ENCODE results near the gene MRPL53. TPM values are rescaled to one million over a fixed set of nuclear protein-coding genes. Genes with fewer than 3 reads are reported as not detected.

The MRPL53 gene
- total and polyA plus RNA-seq, 2 of the 13 experiments (the other 11 are each of a cell fraction or from before 2014, with no cell fraction given), result 34.3 to 51.9 TPM

- TF ChIP-seq NFYC (CRISPR knock-in tag; IDR thresholded peaks at IDR 0.05) (no peak), ZFP90 (CRISPR knock-in tag; IDR thresholded peaks at IDR 0.05; ENCODE audit: borderline replicate concordance) (no peak), BORCS8-MEF2B (CRISPR knock-in tag; IDR thresholded peaks at IDR 0.05) (peak; percentile 62; the same call in 1 of the 2 replicates), ZBTB34 (CRISPR knock-in tag; IDR thresholded peaks at IDR 0.05) (0 out of 2 replicates have a peak, but pooled peaks have one; percentile 6), ZBTB44 (CRISPR knock-in tag; IDR thresholded peaks at IDR 0.05) (no peak), KDM2A (CRISPR knock-in tag; IDR thresholded peaks at IDR 0.05; ENCODE audit: borderline replicate concordance, low read depth) (peak; percentile 60; the same call in 1 of the 2 replicates), MAX (IDR thresholded peaks at IDR 0.05) (no peak), ATF2 (CRISPR knock-in tag; IDR thresholded peaks at IDR 0.05) (no peak), PTBP1 (IDR thresholded peaks at IDR 0.05; ENCODE audit: low read depth, low read length, poor library complexity, severe bottlenecking) (no peak), SALL1 (CRISPR knock-in tag; IDR thresholded peaks at IDR 0.05) (peak; percentile 33; the same call in 1 of the 2 replicates), YY1 (IDR thresholded peaks at IDR 0.05; ENCODE audit: insufficient read depth, insufficient replicate concordance, low read depth, low read length) (peak; percentile 20), IKZF4 (CRISPR knock-in tag; IDR thresholded peaks at IDR 0.05; ENCODE audit: borderline replicate concordance, low read depth, not compliant biosample characterization) (peak; percentile 17), MAFK (conservative IDR thresholded peaks at IDR 0.05 in 1 of 2, IDR thresholded peaks at IDR 0.05 in 1 of 2; ENCODE audit: low read length in 2 of 2) (no peak), ZBTB1 (CRISPR knock-in tag; IDR thresholded peaks at IDR 0.05; ENCODE audit: borderline replicate concordance) (no peak), ZNF451 (CRISPR knock-in tag; IDR thresholded peaks at IDR 0.05) (0 out of 2 replicates have a peak, but pooled peaks have one; percentile 11)
These were observed 29.0 kb upstream of the MRPL53 start (continued) for GRCh38 chr2:74501335-74502071.

Measured in HepG2 (cell line).